ENCODE results near the gene PPA1. TPM values are rescaled to one million over a fixed set of nuclear protein-coding genes. Genes with fewer than 3 reads are reported as not detected.
"Not testable (repeated sequence)": the region's sequence is repeated elsewhere in the genome, so short reads cannot be mapped to it uniquely, and the experiment has no call there.

PPA1 gene
- total and polyA plus RNA-seq, 10 donors = 54.8 to 133 (median 78.5) TPM

- TF ChIP-seq POLR2AphosphoS5 (IDR thresholded peaks at IDR 0.05) = no peak
- no peak for TF ChIP-seq POLR2A (IDR thresholded peaks at IDR 0.05)
- TF ChIP-seq, protein P1, sequence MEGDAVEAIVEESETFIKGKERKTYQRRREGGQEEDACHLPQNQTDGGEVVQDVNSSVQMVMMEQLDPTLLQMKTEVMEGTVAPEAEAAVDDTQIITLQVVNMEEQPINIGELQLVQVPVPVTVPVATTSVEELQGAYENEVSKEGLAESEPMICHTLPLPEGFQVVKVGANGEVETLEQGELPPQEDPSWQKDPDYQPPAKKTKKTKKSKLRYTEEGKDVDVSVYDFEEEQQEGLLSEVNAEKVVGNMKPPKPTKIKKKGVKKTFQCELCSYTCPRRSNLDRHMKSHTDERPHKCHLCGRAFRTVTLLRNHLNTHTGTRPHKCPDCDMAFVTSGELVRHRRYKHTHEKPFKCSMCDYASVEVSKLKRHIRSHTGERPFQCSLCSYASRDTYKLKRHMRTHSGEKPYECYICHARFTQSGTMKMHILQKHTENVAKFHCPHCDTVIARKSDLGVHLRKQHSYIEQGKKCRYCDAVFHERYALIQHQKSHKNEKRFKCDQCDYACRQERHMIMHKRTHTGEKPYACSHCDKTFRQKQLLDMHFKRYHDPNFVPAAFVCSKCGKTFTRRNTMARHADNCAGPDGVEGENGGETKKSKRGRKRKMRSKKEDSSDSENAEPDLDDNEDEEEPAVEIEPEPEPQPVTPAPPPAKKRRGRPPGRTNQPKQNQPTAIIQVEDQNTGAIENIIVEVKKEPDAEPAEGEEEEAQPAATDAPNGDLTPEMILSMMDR (IDR thresholded peaks at IDR 0.05 in 8 of 11, conservative IDR thresholded peaks at IDR 0.05 in 3 of 11) = no peak
- no peak for DNase-seq
- H3K27me3 ChIP-seq (replicated peaks in 1 of 7) = peaks cover 0 to 7% (median 0%) of the 10 kb centered on the region in 7 donors
- H3K9me3 ChIP-seq = peaks cover 0 to 15% (median 7%) of the 10 kb centered on the region in 8 donors
- intact Hi-C loops (cut with DNase I; ENCODE audit: low total_unique reads) = no loop called here
- no peak overlapping the region for H3K4me3 ChIP-seq
- H3K27ac ChIP-seq = no peak overlapping the region
- 37 to 52% (median 48%) methylated on average over 10 of the region's 10 CpGs for WGBS, 5 donors
- no peaks in the 10 kb centered on the region for H3K4me1 ChIP-seq
- H3K36me3 ChIP-seq = no peaks in the 10 kb centered on the region
Observed at GRCh38 chr10:70265032-70265689, 31.9 kb upstream of the PPA1 start.

- no peak for TF ChIP-seq POLR2A (IDR thresholded peaks at IDR 0.05)
- TF ChIP-seq, protein P1 (IDR thresholded peaks at IDR 0.05 in 8 of 11, conservative IDR thresholded peaks at IDR 0.05 in 3 of 11) = no peak
- no peak for DNase-seq
- 77 to 86% (median 82%) methylated on average over 2 to 3 of the region's 3 CpGs for WGBS, 5 donors
- H3K9me3 ChIP-seq = peaks cover 0 to 15% (median 7%) of the 10 kb centered on the region in 8 donors
- H3K4me3 ChIP-seq = no peak overlapping the region
- peaks cover 0 to 35% (median 9%) of the 10 kb centered on the region in 7 donors for H3K27me3 ChIP-seq (replicated peaks in 1 of 7)
- no peak overlapping the region for H3K27ac ChIP-seq
- intact Hi-C loops (cut with DNase I; ENCODE audit: low total_unique reads) = no loop called here
- H3K36me3 ChIP-seq = no peaks in the 10 kb centered on the region
- peaks cover 0 to 5% (median 4%) of the 10 kb centered on the region in 6 donors for H3K4me1 ChIP-seq
Observed at GRCh38 chr10:70260734-70261133, 27.5 kb upstream of the PPA1 start.

- no peak overlapping the region for H3K27ac ChIP-seq
- peaks cover 0 to 40% (median 14%) of the 10 kb centered on the region in 7 donors for H3K27me3 ChIP-seq (replicated peaks in 1 of 7)
- WGBS, 5 donors = 50 to 94% (median 83%) methylated on average over 1 of the region's 1 CpG
- intact Hi-C loops (cut with DNase I; ENCODE audit: low total_unique reads) = no loop called here
- no peaks in the 10 kb centered on the region for H3K36me3 ChIP-seq
- no peak overlapping the region for H3K4me3 ChIP-seq
- peaks cover 0 to 15% (median 7%) of the 10 kb centered on the region in 8 donors for H3K9me3 ChIP-seq
- TF ChIP-seq POLR2AphosphoS5 (IDR thresholded peaks at IDR 0.05) (no peak), POLR2A (IDR thresholded peaks at IDR 0.05) (no peak)
- TF ChIP-seq, protein P1 (IDR thresholded peaks at IDR 0.05 in 8 of 11, conservative IDR thresholded peaks at IDR 0.05 in 3 of 11) = no peak
- DNase-seq = no peak
- peaks cover 3 to 10% (median 8%) of the 10 kb centered on the region in 6 donors for H3K4me1 ChIP-seq
Observed at GRCh38 chr10:70260259-70260658, 27.0 kb upstream of the PPA1 start.

GRCh38 chr10:70258216-70258615 lies 25.0 kb upstream of the PPA1 start:
- intact Hi-C loops (cut with DNase I; ENCODE audit: low total_unique reads) = no loop called here
- TF ChIP-seq POLR2A (IDR thresholded peaks at IDR 0.05) (no peak), POLR2AphosphoS5 (IDR thresholded peaks at IDR 0.05) (no peak)
- TF ChIP-seq, protein P1 (IDR thresholded peaks at IDR 0.05 in 8 of 11, conservative IDR thresholded peaks at IDR 0.05 in 3 of 11) = no peak
- Histone ChIP-seq H3K9me3 (peaks cover 0 to 15% (median 7%) of the 10 kb centered on the region in 8 donors), H3K4me3 (no peak overlapping the region), H3K4me1 (peaks cover 5 to 16% (median 11%) of the 10 kb centered on the region in 6 donors), H3K36me3 (no peaks in the 10 kb centered on the region), H3K27ac (no peak overlapping the region), H3K27me3 (replicated peaks in 1 of 7) (peaks cover 0 to 56% (median 32%) of the 10 kb centered on the region in 7 donors)
- DNase-seq = no peak
- 55 to 83% (median 76%) methylated on average over 1 of the region's 1 CpG for WGBS, 5 donors

GRCh38 chr10:70257816-70258215 lies 24.6 kb upstream of the PPA1 start:
- Histone ChIP-seq H3K27me3 (replicated peaks in 1 of 7) (peaks cover 0 to 56% (median 32%) of the 10 kb centered on the region in 7 donors), H3K9me3 (peaks cover 0 to 15% (median 7%) of the 10 kb centered on the region in 8 donors), H3K4me1 (peaks cover 5 to 16% (median 11%) of the 10 kb centered on the region in 6 donors)
- H3K36me3 ChIP-seq; H3K27ac ChIP-seq; DNase-seq; H3K4me3 ChIP-seq; intact Hi-C loops (cut with DNase I; ENCODE audit: low total_unique reads): not testable (repeated sequence)
- WGBS, 5 donors = 86 to 93% (median 91%) methylated on average over 8 of the region's 8 CpGs

Data from spleen (tissue), 11 donors.